ENCODE results near the gene ABCC6.
"Not testable (repeated sequence)": the region's sequence is repeated elsewhere in the genome, so short reads cannot be mapped to it uniquely, and the experiment has no call there.

The ABCC6 gene

DNA sequence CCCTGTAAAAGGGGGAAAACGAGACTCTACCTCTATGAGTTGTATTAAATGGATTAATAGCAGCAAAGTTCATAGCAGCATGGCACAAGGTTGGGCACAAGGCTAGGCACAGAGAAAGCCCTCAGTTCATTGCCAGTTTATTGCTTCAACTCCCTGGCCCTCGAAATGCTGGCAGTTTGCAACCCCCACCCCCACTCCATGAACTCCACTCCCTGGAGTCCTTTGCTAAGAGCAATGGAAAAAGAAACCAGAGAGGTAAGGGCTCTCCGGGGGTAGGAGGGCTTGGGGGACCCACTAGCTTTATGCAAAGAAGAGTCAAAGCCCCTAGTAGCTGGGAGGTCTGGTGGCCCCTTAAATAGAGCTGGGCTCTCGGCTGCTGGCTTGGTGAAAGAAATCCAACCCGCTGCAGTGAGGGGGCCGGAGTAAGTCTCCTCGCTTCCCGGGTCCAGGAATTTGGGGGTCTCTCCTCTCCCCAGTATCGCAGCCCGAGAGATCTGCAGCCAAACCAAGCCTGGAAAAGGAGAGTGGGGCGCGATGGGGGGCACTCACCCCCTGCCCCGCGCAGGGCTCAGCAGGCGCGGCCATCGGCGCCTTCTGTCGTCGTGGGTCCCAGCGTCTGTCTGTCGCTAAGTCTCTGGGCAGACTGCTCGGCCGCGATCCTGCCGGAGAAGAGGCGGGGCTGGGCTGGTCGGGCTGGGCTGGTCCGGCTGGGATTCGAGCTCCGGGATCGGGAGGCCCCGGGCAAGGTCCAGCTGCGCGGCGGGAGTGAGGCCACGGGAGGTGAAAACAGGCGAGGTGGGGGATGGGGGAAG lies at the start of gene ABCC6:
Gene ABCC6, minus strand, starts transcription at position 645 of the 812 bp plus-strand sequence. Its CDS starts 60 bp downstream, at position 585.
- not testable (repeated sequence) for FAIRE-seq; DNase-seq (ENCODE audit: extremely low spot score, insufficient read length, low read depth)

DNA sequence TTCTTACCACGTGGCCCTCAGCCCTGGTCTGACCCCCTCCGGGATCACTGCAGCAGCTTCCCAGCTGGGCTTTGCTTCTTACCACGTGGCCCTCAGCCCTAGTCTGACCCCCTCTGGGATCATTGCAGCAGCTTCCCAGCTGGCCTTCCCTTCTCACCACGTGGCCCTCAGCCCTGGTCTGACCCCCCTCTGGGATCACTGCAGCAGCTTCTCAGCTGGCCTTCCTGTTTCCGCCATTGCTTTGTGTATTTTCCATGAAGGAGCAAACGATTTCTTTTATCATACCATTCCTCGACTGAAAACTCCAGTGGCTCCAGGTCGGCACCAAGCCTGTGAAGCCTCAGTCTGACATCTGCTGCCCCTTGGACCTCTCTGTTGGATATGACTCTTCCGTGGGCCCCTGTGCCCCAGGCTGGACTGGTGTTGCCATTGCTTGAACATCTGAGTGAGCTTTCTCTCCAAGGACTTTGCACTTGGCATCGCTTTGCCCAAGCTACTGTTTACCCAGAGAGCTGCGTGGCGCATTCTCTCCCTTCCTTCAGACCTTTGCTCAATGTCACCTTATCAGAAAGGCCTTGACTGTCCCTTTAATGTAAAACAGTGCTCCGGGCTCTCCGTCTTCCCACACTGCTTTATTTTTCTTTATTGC lies 49.4 kb upstream of the ABCC6 start:
- not testable (repeated sequence) for DNase-seq (ENCODE audit: extremely low spot score, insufficient read length, low read depth); FAIRE-seq

DNA sequence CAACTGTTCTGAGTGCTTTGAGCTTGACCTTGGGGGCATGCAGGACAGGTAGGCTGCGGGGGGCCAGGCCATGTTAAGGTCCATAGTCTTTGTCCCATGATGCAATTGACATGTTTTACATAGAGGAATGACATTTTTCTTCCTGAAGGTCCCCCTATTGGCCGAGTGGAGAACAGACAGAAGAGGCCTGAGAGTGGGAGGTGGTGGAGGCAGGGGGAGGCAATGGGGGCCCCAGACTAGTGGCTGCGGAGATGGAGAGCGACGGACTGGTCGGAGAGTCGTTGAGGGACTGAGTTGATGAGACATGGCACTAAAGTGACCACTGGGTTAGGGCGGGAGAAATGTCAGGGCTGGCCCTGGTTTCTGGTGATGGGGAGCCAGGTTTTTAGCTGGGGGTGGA lies 48.4 kb upstream of the ABCC6 start:
- not testable (repeated sequence) for DNase-seq (ENCODE audit: extremely low spot score, insufficient read length, low read depth); FAIRE-seq

DNA sequence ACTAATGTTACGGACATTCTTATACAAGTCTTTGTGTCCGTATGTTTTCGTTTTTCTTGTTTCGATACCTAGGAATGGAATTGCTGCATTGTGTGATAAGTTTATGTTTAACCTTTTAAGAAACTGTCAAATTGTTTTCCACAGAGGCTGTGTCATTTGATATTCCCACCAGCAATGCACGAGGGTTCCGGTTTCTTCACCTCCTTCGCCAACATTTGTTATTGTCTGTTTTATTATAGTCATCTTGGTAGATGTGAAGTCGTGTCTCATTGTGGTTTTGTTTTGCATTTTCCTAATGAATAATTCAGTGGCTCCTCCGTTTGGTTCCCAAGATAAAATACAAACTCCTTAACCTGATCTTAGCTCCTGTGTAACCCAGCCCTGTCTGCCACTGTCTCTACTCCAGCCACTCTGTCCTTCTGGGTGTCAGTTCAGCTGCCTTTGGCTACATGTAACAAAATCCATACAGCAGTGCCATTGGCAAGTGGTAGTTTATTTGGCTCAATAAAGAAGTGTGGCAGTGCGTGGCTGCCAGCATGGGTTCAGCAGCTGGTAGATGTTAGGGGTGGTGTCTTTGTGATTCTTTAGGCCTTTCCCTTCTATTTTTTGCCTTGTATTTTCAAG lies 45.0 kb upstream of the ABCC6 start:
- DNase-seq (ENCODE audit: extremely low spot score, insufficient read length, low read depth); FAIRE-seq: not testable (repeated sequence)

DNA sequence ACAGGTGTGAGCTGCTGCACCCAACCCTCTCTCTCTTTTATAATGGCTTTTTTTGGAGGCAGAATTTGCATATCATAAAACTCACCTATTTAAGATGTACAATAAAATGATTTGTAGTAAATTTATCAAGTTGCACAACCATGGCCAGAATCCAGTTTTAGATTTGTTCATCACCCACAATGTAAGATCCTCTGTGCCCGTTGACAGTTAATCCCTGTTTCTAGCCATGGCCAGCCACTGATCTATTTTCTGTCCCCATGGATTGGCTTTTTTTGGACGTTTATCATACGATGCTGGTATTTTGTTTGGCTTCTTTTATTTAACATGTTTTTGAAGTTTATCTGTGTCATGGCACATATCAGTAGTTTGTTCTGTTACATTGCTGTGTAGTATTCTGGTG lies 44.4 kb upstream of the ABCC6 start:
- DNase-seq (ENCODE audit: extremely low spot score, insufficient read length, low read depth); FAIRE-seq: not testable (repeated sequence)

DNA sequence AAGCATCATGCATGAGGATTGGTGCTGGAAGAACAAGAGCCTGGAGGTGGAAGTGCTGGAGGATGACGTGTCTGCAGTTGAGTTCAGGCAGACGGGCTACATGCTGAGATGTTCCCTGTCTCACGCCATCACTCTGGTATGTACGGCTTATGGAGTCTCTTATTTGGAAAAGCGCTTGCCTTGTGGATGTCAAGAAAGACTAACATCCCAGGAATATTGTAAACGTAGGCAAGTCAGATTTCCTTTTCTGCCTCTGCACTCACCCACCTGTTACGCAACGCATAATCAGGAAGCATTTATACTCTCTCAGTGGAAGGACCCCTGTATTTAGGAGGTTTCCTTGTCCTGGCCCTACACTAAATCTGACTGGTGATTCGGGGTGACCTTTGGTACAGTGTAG lies 41.8 kb upstream of the ABCC6 start:
- DNase-seq (ENCODE audit: extremely low spot score, insufficient read length, low read depth); FAIRE-seq: not testable (repeated sequence)

DNA sequence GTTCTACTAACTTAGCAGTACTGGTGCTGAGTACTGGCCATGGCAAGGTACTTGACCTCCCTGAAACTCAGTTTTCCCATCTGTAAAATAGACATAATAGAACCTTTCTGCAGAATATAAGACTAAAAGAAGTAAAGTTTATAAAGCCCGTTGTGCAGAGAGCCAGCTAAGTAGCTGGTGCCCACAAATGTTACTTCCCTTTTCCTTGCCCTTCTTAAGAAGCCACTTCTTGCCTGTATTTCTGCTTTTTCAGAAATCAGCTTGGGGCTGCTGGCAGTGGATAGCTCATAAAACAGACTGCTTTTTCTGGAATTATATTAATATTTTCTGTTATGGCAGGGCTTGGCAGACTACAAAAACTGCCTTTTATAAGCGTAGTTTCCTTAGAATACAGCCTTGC lies 40.7 kb upstream of the ABCC6 start:
- not testable (repeated sequence) for DNase-seq (ENCODE audit: extremely low spot score, insufficient read length, low read depth); FAIRE-seq

DNA sequence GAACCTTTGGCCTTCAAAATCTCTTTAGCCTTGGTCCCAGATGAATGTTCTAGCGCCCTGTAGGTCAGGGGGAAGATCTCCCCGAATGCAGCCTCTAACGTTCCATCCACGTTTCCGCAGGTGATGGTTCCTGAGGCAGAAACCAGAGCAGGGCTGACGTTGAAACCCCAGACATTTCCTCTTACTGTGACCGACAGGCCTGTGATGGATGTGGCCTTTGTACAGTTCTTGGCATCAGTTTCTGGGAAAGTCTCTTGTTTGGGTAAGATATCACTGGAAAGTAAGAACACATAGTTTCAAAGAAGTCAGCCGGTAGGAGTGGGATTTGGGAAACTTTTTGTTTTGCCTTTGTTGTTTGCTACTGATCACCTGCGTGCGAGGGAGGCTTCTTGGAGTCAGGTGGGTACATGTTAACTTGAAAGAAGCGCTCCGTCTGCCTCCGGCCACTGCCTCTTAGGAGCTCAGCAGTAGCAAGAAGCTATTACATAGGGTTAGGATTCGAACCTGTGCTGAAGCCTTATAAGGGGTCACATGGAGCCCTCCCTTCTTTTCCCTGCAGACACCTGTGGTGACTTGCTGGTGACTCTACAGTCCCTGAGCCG lies 39.8 kb upstream of the ABCC6 start:
- FAIRE-seq; DNase-seq (ENCODE audit: extremely low spot score, insufficient read length, low read depth): not testable (repeated sequence)

DNA sequence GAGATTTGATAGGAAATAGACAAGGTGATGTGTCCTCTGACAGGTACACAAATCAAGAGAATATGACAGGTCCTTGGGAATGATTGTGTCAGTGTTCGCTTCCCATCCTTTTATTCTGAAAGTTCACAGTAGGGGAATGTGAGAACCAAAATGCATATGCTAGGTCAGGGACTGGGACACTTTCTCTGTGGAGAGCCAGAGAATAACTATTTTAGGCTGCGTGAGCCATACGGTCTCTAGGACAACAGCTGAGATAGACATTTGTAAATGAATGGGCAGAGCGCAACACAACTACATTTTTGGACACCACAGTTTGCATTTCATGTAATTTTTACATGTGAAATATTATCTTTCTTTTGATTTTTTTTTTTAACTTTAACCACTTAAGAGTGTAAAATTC lies 36.7 kb upstream of the ABCC6 start:
- DNase-seq (ENCODE audit: extremely low spot score, insufficient read length, low read depth); FAIRE-seq: not testable (repeated sequence)

DNA sequence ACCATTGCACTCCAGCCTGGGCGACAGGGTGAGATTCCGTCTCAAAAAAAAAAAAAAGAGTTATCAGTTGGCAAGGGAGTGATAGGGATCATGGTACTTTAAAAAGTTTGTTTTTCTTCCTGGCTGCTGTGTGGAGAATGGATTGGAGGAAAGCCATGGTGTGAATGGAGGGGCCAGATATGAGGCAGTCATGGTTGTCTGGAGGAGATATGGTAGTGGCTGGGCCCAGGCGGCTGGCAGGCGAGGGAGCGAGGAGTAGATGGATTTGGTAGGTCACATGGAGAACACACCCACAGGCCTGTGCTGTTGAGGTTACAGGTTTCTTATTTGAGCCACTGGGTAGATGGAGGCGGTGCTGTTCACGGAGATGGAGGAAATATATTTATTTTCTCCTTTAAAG lies 35.5 kb upstream of the ABCC6 start:
- DNase-seq (ENCODE audit: extremely low spot score, insufficient read length, low read depth); FAIRE-seq: not testable (repeated sequence)

DNA sequence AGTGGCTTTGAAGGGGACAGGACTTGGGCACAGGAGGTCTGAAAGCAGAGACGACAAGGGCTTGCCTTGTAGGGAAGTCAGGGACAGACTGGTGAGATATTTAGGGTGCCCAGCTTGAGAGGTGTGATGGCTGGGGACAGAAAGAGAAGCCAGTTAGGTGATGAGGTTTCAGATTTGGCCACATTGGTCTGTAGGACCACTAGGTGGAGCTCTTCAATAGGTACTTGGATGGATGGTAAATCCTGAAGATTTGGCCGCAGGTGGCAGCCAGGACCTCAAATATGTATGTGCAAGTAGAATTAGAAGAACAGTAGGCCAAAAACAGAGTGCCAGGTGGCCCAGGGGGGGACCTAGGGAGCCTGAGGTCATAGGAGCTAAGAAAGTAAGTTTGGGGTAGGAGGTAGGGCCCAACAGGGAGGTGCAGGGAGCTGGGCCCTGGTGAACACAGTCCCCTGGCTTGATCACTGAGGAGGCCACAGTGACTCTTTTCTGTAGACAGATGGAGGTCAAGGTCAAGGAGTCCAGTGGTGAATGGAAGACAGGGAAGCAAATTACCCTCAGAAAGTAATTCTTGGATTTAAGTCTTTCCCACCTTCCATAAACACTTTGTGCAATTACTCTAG lies 34.1 kb upstream of the ABCC6 start:
- FAIRE-seq: not testable (repeated sequence)

DNA sequence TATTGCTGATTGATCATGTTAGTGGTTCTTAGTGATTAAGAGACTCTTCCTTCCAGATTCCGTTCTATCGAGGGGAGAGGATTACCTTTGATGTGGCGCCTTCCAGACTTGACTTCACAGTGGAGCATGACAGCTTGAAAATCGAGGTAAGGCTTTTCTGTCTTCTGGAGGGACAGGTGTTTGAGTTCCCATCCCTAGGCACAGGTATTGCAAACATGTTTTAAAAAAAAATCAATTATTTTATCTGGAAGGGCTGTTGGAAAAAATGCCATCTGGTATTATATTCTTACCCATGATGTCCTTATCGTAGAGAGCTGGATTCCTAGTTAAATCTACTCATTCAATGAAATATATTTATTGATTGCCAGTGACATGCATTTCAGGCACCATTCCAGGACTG lies 29.1 kb upstream of the ABCC6 start:
- FAIRE-seq; DNase-seq (ENCODE audit: extremely low spot score, insufficient read length, low read depth): not testable (repeated sequence)

More for the DNA sequence above, 34.1 kb upstream of the ABCC6 start:
- not testable (repeated sequence) for DNase-seq (ENCODE audit: extremely low spot score, insufficient read length, low read depth)

DNA sequence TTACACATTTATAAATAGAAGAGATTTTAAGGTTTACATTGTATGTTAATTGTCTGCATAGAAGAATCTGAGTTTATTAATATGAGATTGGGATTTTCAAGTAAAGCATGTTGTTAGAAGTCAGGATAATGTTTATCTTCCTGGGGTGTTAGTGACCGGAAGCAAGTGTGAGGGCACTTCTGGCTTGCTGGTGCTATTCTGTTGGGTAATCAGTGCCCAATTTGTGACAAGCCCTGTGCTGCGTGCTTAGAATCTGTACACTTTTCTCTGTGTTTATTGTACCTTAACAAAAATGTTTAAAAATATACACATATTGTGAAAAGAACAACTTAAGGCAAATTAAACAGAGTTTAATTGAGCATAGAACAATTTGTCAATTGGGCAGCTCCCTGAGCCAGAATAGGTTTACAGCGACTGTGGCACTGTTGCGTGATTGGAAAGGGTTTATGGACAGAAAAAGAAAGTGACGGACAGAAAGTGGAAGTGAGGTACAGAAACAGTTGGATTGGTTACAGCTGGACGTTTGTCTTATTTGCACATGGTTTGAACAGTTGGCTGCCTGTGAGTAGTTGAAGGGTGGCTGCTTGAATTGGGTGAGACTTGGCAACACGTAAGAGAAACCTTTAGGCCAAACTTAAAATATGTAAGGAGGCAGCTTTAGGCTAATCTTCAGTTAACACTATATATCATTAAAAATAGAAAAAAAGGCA lies 26.5 kb upstream of the ABCC6 start:
- FAIRE-seq; DNase-seq (ENCODE audit: extremely low spot score, insufficient read length, low read depth): not testable (repeated sequence)

DNA sequence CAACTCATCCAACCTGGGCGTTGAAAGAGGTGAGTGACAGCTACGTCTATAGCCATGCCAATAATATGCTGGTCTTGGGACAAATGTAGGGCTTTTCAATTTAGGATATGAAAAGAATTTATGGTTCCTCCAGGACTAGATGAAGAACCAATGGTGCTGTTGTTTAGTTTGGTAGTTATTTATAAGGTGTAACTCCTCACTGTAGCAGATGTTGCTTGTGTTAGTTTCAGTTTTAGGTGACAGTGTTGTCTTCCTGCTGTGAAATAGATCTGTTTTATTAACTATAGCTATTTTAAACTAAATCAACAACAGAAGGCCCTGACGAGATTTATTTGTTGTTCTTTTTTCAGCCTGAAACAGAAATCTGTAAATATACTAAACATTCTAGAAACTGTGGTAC lies 24.1 kb upstream of the ABCC6 start:
- DNase-seq (ENCODE audit: extremely low spot score, insufficient read length, low read depth); FAIRE-seq: not testable (repeated sequence)

DNA sequence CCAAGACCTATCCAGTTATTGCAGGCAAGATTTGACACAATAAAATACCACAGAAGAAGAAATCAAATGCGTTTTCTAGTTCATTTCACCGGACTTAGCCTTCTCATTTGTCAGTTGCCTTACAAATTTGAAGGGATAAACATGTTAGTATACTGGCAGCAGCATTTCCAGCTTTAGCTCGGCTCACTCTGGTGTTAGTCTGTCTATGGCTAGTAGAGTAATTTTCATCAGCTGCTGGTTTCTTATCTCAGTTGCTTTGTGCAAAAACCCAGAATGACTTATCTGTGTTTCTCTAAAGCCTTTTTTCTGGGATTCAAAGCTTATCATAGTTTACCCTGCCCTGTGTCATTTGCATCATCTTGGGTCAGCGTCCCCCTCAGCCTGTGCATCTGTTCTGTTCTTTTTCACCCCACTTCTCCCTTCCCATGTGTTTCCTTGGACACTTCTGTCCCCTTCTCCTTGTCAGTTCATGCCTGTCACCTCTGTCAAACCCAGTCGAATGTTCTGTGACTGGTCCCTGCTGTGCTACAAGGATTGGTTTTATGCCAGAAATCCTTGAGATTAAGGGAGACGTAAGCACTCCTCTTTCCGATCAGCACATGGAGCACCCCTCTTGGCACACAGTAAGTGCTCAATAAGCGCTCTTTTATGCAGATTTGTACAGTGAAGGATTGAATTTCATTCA lies 23.4 kb upstream of the ABCC6 start:
- not testable (repeated sequence) for DNase-seq (ENCODE audit: extremely low spot score, insufficient read length, low read depth); FAIRE-seq

DNA sequence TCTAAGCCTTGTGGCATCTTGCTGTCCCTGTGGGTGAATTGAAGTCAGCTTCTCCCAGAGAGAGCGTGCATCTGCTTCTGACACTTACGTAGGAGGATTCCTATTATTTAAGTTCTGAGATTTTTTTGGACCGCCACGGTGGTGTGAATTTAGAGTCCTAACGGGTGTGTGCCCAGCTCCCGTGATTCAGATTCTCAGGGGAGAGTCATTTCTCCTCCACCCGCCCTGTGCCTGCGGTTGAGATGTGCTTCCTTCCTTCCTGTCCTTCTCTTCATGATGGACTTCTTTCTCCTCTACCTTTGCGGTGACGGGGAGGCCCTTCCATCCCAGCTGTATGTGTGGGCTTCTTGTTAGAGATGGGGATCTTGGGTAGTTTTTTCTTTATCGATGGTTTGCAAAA lies 20.6 kb upstream of the ABCC6 start:
- DNase-seq (ENCODE audit: extremely low spot score, insufficient read length, low read depth); FAIRE-seq: not testable (repeated sequence)

DNA sequence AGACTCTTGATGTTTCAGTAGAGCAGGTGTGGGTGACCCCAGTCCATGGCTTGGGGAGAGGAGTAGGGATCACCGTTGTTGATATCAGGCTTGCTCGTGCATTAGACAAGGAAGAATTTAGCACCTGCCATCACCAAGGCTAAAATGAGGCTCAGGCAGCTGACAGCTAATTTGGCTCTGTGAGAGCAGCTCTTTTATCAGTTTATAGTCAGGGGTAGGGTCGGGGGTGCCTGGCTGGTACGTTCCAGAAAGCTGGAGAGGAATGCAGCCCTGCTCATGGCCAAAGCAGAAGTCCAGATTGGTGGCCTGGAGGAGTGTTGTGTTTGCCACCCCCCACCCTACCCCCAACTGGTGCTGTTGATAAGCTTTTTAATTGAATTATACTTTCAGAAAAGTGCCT lies 17.4 kb upstream of the ABCC6 start:
- DNase-seq (ENCODE audit: extremely low spot score, insufficient read length, low read depth); FAIRE-seq: not testable (repeated sequence)

DNA sequence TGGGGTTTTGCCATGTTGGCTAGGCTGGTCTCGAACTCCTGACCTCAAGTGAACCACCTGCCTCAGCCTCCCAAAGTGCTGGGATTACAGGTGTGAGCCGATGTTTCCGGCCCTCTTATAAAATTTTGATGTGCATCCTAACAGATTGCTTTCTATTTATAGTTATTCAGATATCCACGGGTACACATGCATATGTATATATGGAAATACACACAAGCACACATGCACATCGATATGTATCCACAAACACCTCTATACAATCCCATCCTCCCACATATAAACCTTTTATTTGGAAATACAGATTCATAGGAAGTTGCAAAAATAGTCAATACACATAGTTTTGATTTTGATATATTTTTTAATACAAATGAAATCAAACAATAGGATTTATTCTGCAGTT lies 14.4 kb upstream of the ABCC6 start:
- not testable (repeated sequence) for DNase-seq (ENCODE audit: extremely low spot score, insufficient read length, low read depth); FAIRE-seq
